Measurements from ENCODE around the gene GAL3ST2.

GRCh38 chr2:241768850-241769249 lies 7.8 kb upstream of the GAL3ST2 start:
- TF ChIP-seq CTCF (IDR thresholded peaks at IDR 0.05; ENCODE audit: low read depth, low read length, poor library complexity, severe bottlenecking) (no peak), EZH2phosphoT487 (IDR thresholded peaks at IDR 0.05; ENCODE audit: borderline replicate concordance, low read length) (no peak)

Data from DOHH2 (cell line).